BLaER1 (cell line): ENCODE data around the gene TSFM.

Experiments used
- H3K27ac ChIP-seq: shearing (Covaris generic); formaldehyde crosslinking; 2 replicates; pipeline ENCODE4 v1.8.1; 2022
- H3K27me3 ChIP-seq: shearing (Covaris generic); formaldehyde crosslinking; 2 replicates; pipeline ENCODE4 v1.8.1; 2022
- H3K36me3 ChIP-seq: shearing (Covaris generic); formaldehyde crosslinking; 2 replicates; pipeline ENCODE4 v1.8.1; 2022
- H3K4me1 ChIP-seq: shearing (Covaris generic); formaldehyde crosslinking; 2 replicates; pipeline ENCODE4 v1.8.1; 2022
- H3K4me2 ChIP-seq: shearing (Covaris generic); formaldehyde crosslinking; 2 replicates; pipeline ENCODE4 v1.8.1; 2022
- H3K4me3 ChIP-seq: shearing (Covaris generic); formaldehyde crosslinking; 2 replicates; pipeline ENCODE4 v1.8.1; 2022
- H3K9ac ChIP-seq: shearing (Covaris generic); formaldehyde crosslinking; 2 replicates; pipeline ENCODE4 v1.8.1; 2022
- H3K9me3 ChIP-seq: shearing (Covaris generic); formaldehyde crosslinking; 2 replicates; pipeline ENCODE4 v1.8.1; 2022
- H4K20me1 ChIP-seq: shearing (Covaris generic); formaldehyde crosslinking; 2 replicates; pipeline ENCODE4 v1.8.1; 2022
- Cebpa-rat ChIP-seq: shearing (Covaris generic); IDR thresholded peaks from 2 replicates; pipeline ENCODE4 v1.8.1; 2022

The TSFM gene

DNA sequence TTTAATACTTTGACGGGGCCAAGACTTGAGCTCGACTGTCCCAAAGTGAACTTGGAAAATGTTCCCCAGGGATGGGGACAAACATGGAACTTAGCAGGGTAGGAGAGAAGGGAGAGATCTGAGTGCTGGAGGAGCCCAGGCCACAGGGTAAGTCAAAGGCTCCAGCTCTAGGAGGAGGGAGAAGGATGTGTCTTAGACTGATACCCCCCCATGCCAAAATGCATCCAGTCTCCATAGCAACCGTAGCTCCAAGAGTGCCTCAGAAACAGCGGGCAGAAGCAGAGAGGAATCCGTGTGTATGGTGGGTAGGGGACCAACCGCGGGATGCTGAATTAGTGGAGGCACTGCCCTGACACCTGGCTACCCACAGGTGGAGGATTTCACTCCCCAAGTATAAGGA is 43.2 kb upstream of the TSFM start:
- H3K27me3 ChIP-seq: no peaks in the 10 kb centered on the region
- H3K9me3 ChIP-seq: no peaks in the 10 kb centered on the region
- peak overlapping the region; percentile 66; the same call in 1 of the 2 replicates for H3K27ac ChIP-seq
- peaks cover 37% of the 10 kb centered on the region for H3K36me3 ChIP-seq
- H3K9ac ChIP-seq: no peak overlapping the region
- peak overlapping the region; percentile 96 for H3K4me2 ChIP-seq
- TF ChIP-seq Cebpa-rat: no peak
- H3K4me3 ChIP-seq: no peak overlapping the region
- H4K20me1 ChIP-seq: peaks cover 32% of the 10 kb centered on the region
- H3K4me1 ChIP-seq: peaks cover 48% of the 10 kb centered on the region

DNA sequence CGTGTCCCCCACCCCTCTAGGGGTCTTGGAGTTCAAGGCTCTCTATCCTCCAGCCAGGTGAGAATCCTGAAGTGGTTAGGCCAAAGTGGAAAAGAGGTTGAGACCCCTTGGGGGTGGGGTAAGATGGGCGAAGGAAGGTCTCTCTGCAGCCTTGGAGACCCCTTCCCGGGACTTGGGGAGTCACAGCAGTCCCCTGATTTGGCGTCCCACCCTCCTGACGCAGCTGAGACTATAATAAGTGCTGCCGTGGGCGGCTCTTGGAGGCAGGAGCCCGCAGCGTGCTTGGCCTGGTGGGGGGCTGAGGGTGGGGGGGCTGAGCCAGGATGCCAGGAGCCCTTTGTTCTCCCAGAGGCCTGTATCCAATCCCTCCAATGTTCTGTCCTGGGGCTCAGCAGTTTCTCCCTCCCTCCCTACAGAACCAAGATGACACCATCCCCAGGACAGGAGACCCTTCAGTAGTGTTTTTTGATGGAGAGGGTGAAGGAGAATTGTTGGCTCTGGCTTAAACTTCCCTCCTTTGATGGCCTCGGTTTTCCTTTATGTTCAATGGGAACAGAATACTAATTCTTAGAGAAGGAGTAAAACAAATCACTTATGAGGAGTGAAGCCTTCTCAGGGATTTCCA is 42.6 kb upstream of the TSFM start:
- H3K9ac ChIP-seq: peak overlapping the region; percentile 28

DNA sequence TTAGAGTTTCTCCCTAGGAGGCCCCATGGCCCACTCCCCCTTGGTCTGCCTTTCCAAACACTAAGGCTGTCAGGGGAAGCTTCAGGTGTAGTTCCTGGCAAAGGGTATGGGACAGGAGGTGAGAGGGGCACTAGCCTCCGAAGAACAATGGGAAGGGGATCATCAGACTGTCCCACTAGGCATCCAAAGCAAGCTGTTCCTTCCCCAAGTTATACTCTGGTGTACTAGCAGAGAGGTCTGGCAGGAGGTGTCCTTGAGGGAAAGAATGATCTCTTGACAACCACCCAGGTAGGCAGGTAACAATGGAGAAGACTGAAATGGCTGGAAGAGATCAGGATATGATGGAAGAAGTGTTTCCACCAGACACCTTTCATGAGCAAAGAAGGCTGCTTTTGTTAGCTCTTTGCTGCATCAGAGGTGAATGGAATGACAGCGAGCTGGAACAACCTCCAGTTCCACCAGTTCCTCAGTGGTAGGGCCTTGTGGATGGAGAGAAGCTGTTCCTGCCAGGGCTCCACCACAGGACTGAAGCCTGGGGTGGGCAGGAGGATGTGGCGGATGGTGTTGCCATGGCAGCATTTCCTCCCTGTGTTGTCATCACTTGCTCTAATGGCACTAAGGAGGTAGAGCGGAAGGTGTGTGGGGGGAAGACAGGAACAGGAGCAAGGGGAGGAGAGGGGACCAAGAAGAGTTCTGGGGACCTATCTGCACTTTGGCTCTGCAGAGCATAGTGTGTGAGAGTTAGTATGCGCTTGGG is 41.8 kb upstream of the TSFM start:
- Histone ChIP-seq H3K4me2 (peak overlapping the region; percentile 96), H4K20me1 (peaks cover 31% of the 10 kb centered on the region), H3K27ac (peak overlapping the region; percentile 66), H3K27me3 (no peaks in the 10 kb centered on the region), H3K9me3 (no peaks in the 10 kb centered on the region), H3K4me1 (peaks cover 55% of the 10 kb centered on the region), H3K4me3 (peak overlapping the region; percentile 70), H3K9ac (peak overlapping the region; percentile 75), H3K36me3 (peaks cover 29% of the 10 kb centered on the region)
- TF ChIP-seq Cebpa-rat: no peak

More for the DNA sequence above, 42.6 kb upstream of the TSFM start:
- no peak for TF ChIP-seq Cebpa-rat
- Histone ChIP-seq H3K27ac (peak overlapping the region; percentile 66), H3K36me3 (peaks cover 31% of the 10 kb centered on the region), H4K20me1 (peaks cover 32% of the 10 kb centered on the region), H3K4me3 (peak overlapping the region; percentile 70; the same call in 1 of the 2 replicates), H3K4me2 (peak overlapping the region; percentile 96), H3K4me1 (peaks cover 49% of the 10 kb centered on the region), H3K9me3 (no peaks in the 10 kb centered on the region), H3K27me3 (no peaks in the 10 kb centered on the region)

DNA sequence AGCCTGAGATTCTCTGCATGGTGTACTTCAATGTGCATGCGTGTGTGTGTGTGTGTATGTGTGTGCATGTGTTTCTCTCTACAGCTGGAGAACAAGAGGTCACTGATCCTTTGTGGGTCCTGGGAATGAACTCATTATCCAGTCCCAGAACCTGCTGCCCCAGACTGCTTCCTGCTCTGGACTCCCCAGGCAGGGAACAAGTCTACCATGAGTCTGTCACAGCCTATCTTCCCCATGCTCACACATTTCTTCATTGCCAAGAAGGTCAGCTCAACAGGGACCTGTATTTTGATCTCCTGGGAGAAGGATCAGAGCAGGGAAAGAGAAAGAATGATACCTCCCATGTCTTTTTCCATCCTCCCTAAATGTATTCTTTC is 41.2 kb upstream of the TSFM start:
- peaks cover 31% of the 10 kb centered on the region for H4K20me1 ChIP-seq
- H3K27ac ChIP-seq: peak overlapping the region; percentile 66
- no peaks in the 10 kb centered on the region for H3K27me3 ChIP-seq
- H3K4me3 ChIP-seq: peak overlapping the region; percentile 70
- H3K9me3 ChIP-seq: no peaks in the 10 kb centered on the region
- peak overlapping the region; percentile 75 for H3K9ac ChIP-seq
- peak overlapping the region; percentile 96 for H3K4me2 ChIP-seq
- H3K4me1 ChIP-seq: peaks cover 60% of the 10 kb centered on the region
- H3K36me3 ChIP-seq: peaks cover 33% of the 10 kb centered on the region
- TF ChIP-seq Cebpa-rat: no peak

DNA sequence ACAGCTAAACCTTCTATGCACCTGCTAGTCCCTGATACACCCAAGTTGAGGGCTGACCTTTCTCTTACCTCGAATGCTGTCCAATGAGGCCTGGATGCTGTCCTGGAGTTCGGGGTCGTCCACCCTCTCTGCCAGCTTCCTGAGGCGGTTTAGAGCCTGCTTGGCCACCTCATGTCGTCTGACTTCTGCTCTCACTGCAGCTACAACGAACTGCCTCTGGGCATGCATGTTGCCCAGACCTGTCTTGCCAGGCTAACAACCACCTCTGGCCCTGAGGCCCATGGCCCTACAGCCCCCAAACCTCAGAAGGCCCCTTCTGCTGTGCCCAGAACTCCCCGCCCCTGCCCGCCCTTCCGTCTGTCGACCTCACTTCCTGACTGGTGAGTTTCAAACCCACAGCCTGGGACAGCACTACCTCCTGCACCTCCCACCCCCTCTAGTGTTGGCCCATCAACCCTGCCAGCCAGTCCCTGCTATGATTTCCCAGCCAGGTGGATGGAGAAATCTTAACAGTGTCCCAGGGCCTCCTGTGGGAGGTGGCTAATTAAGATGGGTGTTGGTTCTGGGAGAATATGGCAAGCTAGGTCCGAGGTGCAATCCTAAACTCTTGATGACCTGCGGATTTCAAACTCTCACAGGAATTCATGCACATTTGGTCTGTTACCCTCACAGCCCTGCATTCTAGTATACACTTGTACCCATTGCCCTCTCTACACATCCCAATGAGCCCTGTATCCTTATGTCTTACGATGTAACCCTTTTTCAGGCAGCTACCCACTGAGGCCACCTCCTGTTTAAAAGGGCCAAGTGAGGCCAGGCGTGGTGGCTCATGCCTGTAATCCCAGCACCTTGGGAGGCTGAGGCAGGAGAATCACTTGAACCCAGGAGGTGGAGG is 40.5 kb upstream of the TSFM start:
- Histone ChIP-seq H3K36me3 (peaks cover 33% of the 10 kb centered on the region), H3K9ac (peak overlapping the region; percentile 75), H3K4me2 (peak overlapping the region; percentile 96), H3K27me3 (no peaks in the 10 kb centered on the region), H4K20me1 (peaks cover 24% of the 10 kb centered on the region), H3K4me1 (peaks cover 60% of the 10 kb centered on the region), H3K9me3 (no peaks in the 10 kb centered on the region), H3K27ac (peak overlapping the region; percentile 66), H3K4me3 (peak overlapping the region; percentile 70)
- TF ChIP-seq Cebpa-rat: no peak

DNA sequence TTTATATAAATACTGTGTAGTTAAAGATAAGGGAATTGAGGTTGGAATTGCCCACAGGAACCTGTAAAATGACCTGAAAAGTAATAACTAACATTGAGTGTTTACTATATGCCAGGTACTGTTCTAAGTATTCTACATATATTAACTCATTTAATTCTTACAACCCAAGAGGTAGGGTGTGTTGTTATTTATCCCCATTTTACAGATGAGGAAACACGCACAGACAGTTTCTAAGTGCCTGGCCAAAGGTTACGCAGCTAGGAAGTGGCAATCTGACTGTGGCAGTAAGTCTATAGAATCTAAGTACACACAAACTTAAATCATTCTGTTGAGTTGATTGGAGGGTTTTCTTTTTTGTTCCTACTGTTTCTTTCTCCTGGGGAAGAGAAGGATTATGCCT is 38.8 kb upstream of the TSFM start:
- no peak for TF ChIP-seq Cebpa-rat
- Histone ChIP-seq H3K4me3 (peak overlapping the region; percentile 93), H3K27me3 (no peaks in the 10 kb centered on the region), H3K9ac (peak overlapping the region; percentile 93), H3K9me3 (no peaks in the 10 kb centered on the region), H4K20me1 (peaks cover 24% of the 10 kb centered on the region), H3K4me2 (peak overlapping the region; percentile 96), H3K36me3 (peaks cover 40% of the 10 kb centered on the region), H3K4me1 (peaks cover 60% of the 10 kb centered on the region), H3K27ac (peak overlapping the region; percentile 93)

DNA sequence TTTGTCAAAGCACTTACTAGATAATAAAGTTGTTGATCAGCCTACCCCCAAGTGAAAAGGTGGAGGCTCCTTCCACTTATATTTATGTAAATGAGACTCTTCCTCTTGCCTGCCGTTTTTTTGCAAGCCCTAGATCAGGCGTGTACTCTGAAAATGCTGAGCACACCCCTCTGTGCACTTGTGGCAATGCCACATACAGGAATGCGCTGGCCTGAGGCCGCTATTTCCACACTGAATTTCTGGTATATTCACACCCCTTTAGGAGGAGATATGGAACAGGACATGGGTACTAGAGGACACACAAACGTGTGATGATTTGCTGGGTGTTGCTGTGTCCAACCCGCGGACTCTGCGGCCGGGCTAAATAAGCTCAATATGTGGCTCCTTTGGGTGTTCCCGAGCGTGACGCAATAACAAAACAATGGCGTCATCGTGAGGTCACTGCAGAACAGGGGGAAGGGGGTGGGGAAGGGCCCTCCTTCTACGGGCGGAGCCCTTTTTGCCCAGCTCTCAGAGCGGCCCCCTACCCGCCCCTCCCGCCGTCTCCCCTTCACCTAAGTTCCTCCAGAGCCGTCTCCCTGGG is 38.3 kb upstream of the TSFM start:
- H3K36me3 ChIP-seq: peaks cover 43% of the 10 kb centered on the region
- H4K20me1 ChIP-seq: peaks cover 27% of the 10 kb centered on the region
- H3K9me3 ChIP-seq: no peaks in the 10 kb centered on the region
- H3K4me1 ChIP-seq: peaks cover 57% of the 10 kb centered on the region
- peak overlapping the region; percentile 93 for H3K4me3 ChIP-seq
- H3K27ac ChIP-seq: peak overlapping the region; percentile 93
- peak overlapping the region; percentile 96 for H3K4me2 ChIP-seq
- peak overlapping the region; percentile 93 for H3K9ac ChIP-seq
- TF ChIP-seq Cebpa-rat: peak; percentile 34; the same call in 1 of the 2 replicates
- no peaks in the 10 kb centered on the region for H3K27me3 ChIP-seq

DNA sequence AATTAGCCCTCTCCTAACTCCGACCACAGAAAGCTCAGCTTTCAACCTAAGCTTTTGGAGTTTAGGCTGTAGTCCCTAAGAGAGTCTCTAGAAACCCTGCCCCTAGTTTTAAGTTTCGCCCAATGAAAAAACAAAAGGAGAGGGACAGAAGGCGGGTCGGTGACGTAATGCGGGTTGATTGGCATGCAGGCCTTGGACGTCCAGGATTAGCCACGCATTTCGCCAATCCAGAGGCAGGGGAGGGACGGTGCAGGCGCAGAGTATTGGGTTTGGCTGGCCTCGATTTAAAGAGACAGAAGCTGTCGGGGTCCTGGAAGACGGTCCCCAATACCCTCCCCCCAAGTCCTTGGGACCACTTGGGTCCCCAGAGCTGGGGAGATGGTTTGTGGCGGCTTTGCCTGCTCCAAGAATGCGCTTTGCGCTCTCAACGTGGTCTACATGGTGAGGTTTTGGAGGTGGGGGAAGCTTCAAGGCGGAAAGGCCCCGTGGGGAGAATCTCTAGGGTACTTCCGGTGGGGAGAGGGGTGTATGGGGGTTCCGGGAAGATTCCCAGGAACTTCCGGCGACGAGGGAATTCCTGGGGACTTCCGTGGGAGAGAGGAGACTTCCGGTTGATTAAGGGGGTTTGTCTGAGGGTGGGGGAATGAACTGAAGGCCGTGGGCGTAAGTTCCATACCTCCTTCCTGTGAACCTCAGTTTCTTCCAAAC is 37.7 kb upstream of the TSFM start, which contains the start of gene TSPAN31:
Gene TSPAN31 (plus strand): TSS at position 263 of the 708 bp plus-strand sequence. CDS start 116 bp downstream, at position 379.
- H3K9ac ChIP-seq: peak within 1 kb of the TSS; percentile 93
- H4K20me1 ChIP-seq: peaks cover 31% of the 10 kb centered on the region
- H3K27ac ChIP-seq: peak within 1 kb of the TSS; percentile 93
- H3K27me3 ChIP-seq: no peaks in the 10 kb centered on the region
- peak within 1 kb of the TSS; percentile 96 for H3K4me2 ChIP-seq
- H3K4me1 ChIP-seq: peaks cover 50% of the 10 kb centered on the region
- peak within 1 kb of the TSS; percentile 93 for H3K4me3 ChIP-seq
- peaks cover 45% of the 10 kb centered on the region for H3K36me3 ChIP-seq
- TF ChIP-seq Cebpa-rat: peak; percentile 11; the same call in 1 of the 2 replicates
- no peaks in the 10 kb centered on the region for H3K9me3 ChIP-seq
